HEK293T (cell line): Measurements from ENCODE around the gene RTEL1.

Experiments used
- CTCF ChIA-PET: fragments of 350-600 bp; formaldehyde crosslinking; extraction: SDS; loops from one replicate; lab custom pipeline; 2021; ENCODE audit warnings: antibody characterized with exemption, inconsistent platforms; lab: Yijun Ruan, JAX
- POLR2A ChIA-PET: fragments of 350-600 bp; formaldehyde crosslinking; extraction: SDS; loops from one replicate; lab custom pipeline; 2020; ENCODE audit warnings: antibody characterized with exemption, inconsistent platforms; lab: Yijun Ruan, JAX
- DNase-seq: peaks from one replicate; pipeline ENCODE4 v3.0.0; 2012; ENCODE audit warnings: mixed read lengths; ENCODE audit errors: extremely low spot score
- ARNT ChIP-seq: fragments of 450-650 bp; IDR thresholded peaks from 2 replicates; pipeline ENCODE4 v1.6.1; 2017; ENCODE audit warnings: mild to moderate bottlenecking
- BHLHE40 ChIP-seq: fragments of 450-650 bp; IDR thresholded peaks from 2 replicates; pipeline ENCODE4 v1.6.1; 2016; ENCODE audit warnings: mild to moderate bottlenecking, moderate library complexity, borderline replicate concordance
- CTBP1 ChIP-seq: fragments of 450-650 bp; IDR thresholded peaks from 2 replicates; pipeline ENCODE4 v1.6.1; 2016; ENCODE audit warnings: borderline replicate concordance
- ELF4 ChIP-seq: fragments of 450-650 bp; IDR thresholded peaks from 2 replicates; pipeline ENCODE4 v1.6.1; 2017; ENCODE audit warnings: antibody characterized with exemption
- FOXA1 ChIP-seq: fragments of 450-650 bp; IDR thresholded peaks from 2 replicates; pipeline ENCODE4 v1.6.1; 2016; ENCODE audit warnings: mild to moderate bottlenecking
- FOXK2 ChIP-seq: fragments of 450-650 bp; IDR thresholded peaks from 2 replicates; pipeline ENCODE4 v1.6.1; 2016; ENCODE audit warnings: mild to moderate bottlenecking
- FOXM1 ChIP-seq: fragments of 450-650 bp; IDR thresholded peaks from 2 replicates; pipeline ENCODE4 v1.6.1; 2017; ENCODE audit warnings: mild to moderate bottlenecking, borderline replicate concordance
- HDGF ChIP-seq: fragments of 450-650 bp; IDR thresholded peaks from 2 replicates; pipeline ENCODE4 v1.6.1; 2017; ENCODE audit warnings: antibody characterized with exemption, borderline replicate concordance
- L3MBTL2 ChIP-seq: fragments of 450-650 bp; conservative IDR thresholded peaks from 2 replicates; pipeline ENCODE4 v1.6.1; 2016; ENCODE audit warnings: mild to moderate bottlenecking
- LEF1 ChIP-seq: fragments of 450-650 bp; IDR thresholded peaks from 2 replicates; pipeline ENCODE4 v1.6.1; 2017; ENCODE audit warnings: mild to moderate bottlenecking, borderline replicate concordance
- NFRKB ChIP-seq: fragments of 450-650 bp; IDR thresholded peaks from 2 replicates; pipeline ENCODE4 v1.6.1; 2016; ENCODE audit warnings: mild to moderate bottlenecking, moderate library complexity
- SP1 ChIP-seq: fragments of 450-650 bp; IDR thresholded peaks from 2 replicates; pipeline ENCODE4 v1.6.1; 2017
- SUZ12 ChIP-seq: fragments of 450-650 bp; IDR thresholded peaks from 2 replicates; pipeline ENCODE4 v1.6.1; 2016; ENCODE audit warnings: mild to moderate bottlenecking
- TARDBP ChIP-seq: fragments of 450-650 bp; IDR thresholded peaks from 2 replicates; pipeline ENCODE4 v1.6.1; 2016
- ZNF384 ChIP-seq: fragments of 450-650 bp; IDR thresholded peaks from 2 replicates; pipeline ENCODE4 v1.6.1; 2016
- TF ChIP-seq, protein P1 (sequence below): fragments of 450-650 bp; IDR thresholded peaks from 2 replicates; pipeline ENCODE4 v1.6.1; 2016

The RTEL1 gene

DNA sequence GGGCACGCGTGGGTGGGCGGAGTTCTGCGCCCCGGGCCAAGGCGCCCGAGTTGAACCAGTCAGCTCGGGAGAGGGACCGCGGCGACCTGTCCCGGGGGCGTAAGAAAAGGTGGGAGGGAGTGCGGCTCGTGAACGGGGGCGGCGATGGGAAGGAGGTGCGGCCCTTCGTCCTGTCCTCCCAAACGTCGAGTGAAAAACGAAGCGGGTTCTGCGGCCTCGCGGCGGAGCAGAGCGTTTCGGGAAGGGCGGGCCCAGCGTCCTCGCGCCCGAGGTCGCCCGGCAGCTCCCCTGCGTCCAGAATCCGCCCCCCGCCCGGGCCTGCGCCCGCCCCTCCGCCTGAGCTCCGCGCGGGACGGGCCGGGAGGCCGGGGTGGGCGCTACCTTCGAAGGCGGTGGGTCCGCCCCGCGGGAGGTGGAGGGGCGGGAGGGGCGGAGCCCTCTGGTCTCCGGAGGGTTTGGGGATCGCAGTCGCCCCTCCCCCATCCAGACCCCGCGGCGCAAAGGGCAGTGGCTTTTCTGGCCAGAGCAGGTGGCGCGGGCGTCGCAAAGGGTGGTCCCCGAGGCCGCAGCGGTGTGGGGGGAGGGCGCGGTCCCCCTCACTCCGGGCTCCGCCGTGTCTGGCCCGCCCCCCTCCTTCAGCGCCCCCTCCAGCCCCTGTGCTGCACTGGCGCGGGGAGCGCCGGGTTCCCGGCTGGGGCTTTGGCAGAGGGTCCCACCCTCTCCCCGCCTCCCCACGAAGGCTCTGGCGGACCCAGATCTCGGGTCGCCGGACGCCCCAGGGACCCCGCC is 5.7 kb upstream of the RTEL1 start:
- ChIA-PET CTCF (interaction anchor here (1.2 kb wide), 1 partner anchor 10 kb away, joined by 5 read pairs; no protein-coding TSS in a partner anchor), POLR2A (interaction anchor here (0.6 to 2.0 kb wide), 8 partner anchors 9 to 213 kb away, joined by 3 to 14 read pairs (median 4); partner anchors contain the start of genes ARFRP1, GMEB2, TPD52L2 and ZGPAT)
- TF ChIP-seq FOXM1 (no peak), NFRKB (no peak), FOXK2 (no peak), FOXA1 (no peak), LEF1 (no peak), L3MBTL2 (peak; percentile 50; the same call in 1 of the 2 replicates), TARDBP (no peak)
- DNase-seq: peak; percentile 29

DNA sequence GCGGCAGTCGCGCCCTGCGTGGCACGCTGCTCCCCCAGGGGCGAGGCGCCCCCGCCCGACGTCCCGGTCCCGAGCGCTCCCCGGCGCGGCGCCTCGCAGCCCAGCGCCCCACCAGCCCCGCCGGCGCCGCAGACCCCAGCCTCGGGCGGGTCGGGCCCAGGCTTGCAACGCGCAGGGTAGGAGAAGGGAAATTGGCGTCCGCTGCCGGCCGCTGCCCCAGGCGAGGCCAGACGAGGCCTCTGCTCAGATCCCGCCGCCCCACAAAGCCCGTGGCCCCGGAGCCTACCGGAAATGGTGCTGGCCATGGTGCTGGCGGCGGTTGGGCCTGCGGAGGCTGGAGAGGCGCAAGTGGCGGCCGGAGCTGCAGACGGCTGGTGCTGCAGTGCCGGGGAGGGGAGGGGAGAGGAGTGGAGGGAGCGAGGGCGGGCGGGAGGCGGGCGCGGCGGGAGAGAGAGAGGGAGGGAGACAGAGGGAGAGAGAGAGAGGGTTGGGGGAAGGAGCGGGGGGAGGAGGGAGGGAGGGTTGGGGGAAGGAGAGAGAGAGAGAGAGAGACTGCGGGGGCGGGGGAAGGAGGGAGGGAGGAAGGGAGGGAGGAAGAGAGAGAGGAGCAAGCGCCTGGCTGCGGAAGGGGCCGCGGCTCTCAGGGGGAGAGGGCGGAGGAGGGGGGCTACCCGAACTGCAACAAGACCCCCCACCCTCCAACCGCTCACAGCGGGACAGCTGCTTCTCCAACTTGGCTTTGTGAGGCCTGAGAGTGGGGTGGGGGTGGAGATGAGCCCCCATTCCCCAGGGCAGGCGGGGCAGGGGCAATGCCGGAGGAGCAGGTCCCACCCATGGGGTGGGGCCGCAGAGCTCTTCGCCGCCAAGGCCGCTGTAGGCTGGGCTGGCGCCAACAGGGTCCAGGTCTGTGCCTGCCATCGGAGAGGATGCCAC is 4.8 kb upstream of the RTEL1 start, which contains the start of gene STMN3:
Gene STMN3 (minus strand): TSS at position 384 of the 933 bp plus-strand sequence. CDS start 79 bp downstream, at position 305.
- CTCF ChIA-PET: no interaction called here
- TF ChIP-seq CTBP1: no peak
- TF ChIP-seq HDGF: peak; percentile 67; the same call in 1 of the 2 replicates
- DNase-seq: peak; percentile 80
- POLR2A ChIA-PET: interaction anchor here (0.7 to 2.0 kb wide), 12 partner anchors 9 to 212 kb away, joined by 3 to 14 read pairs (median 4); partner anchors contain the start of genes ARFRP1, GMEB2, TPD52L2 and ZGPAT

DNA sequence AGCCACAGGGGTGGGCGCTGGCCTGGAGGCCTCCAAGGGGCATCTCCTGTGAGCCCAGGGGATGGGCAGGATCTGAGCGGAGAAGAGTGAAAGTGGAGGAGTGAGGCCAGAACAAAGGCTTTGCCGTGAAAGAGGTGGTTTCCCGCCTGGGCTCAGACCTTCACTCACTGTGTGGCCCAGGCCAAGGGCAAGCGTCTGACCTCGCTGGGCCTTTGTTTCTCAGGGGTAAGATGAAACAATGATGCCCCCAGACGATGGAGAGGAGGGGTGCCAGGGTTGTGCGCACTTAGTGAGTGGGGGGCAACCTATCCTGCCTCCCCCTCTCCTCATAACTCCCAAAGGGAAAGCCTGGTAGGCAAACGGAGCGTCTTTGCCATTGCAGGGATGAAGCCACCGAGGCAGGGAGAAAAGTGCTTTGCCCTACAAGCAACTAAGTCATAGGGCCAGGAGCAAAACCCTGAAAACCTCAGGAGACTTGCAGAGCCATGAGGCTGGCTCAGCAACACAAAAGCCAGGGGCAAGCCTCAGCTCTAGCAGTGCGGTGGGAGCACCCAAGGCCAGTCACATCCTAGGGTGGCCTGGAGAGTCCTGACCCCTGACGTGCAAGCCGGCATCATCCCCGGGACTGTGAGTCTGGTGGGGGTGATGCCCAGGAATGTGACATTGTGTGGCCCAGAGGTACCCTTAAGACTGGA is 4.0 kb upstream of the RTEL1 start:
- ChIA-PET CTCF (no interaction called here), POLR2A (interaction anchor here (1.1 to 2.0 kb wide), 9 partner anchors 11 to 211 kb away, joined by 3 to 14 read pairs (median 4); partner anchors contain the start of genes ARFRP1, GMEB2, TPD52L2 and ZGPAT)
- DNase-seq: no peak
- TF ChIP-seq HDGF (no peak), SUZ12 (no peak), FOXK2 (no peak), ARNT (no peak), CTBP1 (no peak), ZNF384 (no peak), FOXM1 (no peak), FOXA1 (no peak), TARDBP (no peak), L3MBTL2 (no peak), BHLHE40 (no peak), LEF1 (no peak), ELF4 (no peak), SP1 (no peak)
- TF ChIP-seq, protein P1, sequence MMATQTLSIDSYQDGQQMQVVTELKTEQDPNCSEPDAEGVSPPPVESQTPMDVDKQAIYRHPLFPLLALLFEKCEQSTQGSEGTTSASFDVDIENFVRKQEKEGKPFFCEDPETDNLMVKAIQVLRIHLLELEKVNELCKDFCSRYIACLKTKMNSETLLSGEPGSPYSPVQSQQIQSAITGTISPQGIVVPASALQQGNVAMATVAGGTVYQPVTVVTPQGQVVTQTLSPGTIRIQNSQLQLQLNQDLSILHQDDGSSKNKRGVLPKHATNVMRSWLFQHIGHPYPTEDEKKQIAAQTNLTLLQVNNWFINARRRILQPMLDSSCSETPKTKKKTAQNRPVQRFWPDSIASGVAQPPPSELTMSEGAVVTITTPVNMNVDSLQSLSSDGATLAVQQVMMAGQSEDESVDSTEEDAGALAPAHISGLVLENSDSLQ: no peak

DNA sequence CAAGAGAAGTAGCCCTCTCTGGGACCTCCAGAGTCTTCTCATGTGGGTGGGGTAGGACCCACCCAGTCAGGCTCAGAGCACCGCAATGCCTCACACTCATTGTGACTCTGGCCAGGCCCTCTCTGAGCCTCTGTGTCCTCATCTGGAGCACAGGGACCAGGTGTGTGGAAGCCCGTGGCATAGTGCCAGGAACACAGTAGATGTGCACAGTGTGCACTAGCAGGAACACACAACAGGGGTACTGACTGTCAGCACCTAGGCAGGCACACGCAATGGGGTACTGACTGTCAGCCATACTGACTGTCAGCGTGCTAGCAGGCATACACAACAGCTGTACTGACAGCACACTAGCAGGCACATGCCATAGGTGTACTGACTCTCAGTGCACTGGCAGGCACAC is 2.9 kb upstream of the RTEL1 start:
- ChIA-PET CTCF (interaction anchor here (0.6 kb wide), 1 partner anchor 179 kb away, joined by 3 read pairs; no protein-coding TSS in a partner anchor), POLR2A (interaction anchor here (0.5 to 1.2 kb wide), 2 partner anchors 28 to 89 kb away, joined by 3 to 4 read pairs; partner anchors contain the start of gene GMEB2)
- no peak for TF ChIP-seq FOXK2
- no peak for TF ChIP-seq ZNF384
- TF ChIP-seq LEF1: no peak
- TF ChIP-seq, protein P1: no peak
- TF ChIP-seq L3MBTL2: no peak
- TF ChIP-seq TARDBP: no peak
- DNase-seq: no peak

DNA sequence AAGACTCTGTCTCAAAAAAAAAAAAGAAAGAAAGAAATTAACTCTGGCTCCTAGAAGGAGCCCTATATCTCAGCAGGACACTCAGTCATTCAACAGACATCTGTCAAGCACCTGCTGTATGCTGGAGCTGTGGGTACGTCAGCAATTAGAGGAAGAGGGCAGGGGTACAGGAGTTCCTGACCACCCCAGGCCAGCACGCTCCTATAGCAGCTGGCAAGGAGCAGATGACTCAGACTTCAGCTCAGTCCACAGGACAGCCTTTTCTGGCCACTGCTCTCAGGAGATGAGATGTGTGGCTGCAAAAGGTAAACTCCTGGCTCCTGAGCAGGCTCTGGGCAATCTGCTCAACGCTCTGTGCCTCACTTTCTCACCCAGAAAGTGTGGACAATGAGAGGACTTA is 1.7 kb upstream of the RTEL1 start:
- ChIA-PET POLR2A (interaction anchor here (0.5 to 1.2 kb wide), 2 partner anchors 22 to 27 kb away, joined by 3 to 4 read pairs; no protein-coding TSS in a partner anchor), CTCF (no interaction called here)
- TF ChIP-seq BHLHE40 (no peak), SP1 (no peak), LEF1 (no peak), FOXA1 (no peak), SUZ12 (no peak), HDGF (no peak), FOXM1 (no peak), ARNT (no peak), FOXK2 (no peak), CTBP1 (no peak), TARDBP (no peak), L3MBTL2 (no peak), ELF4 (no peak), ZNF384 (no peak), NFRKB (no peak)
- TF ChIP-seq, protein P1: no peak
- DNase-seq: no peak
